Measurements from ENCODE around the gene PRRT2.

- TF ChIP-seq CTCF (IDR thresholded peaks at IDR 0.05; ENCODE audit: insufficient read depth, low read length, poor library complexity, severe bottlenecking) (no peak), EZH2phosphoT487 (conservative IDR thresholded peaks at IDR 0.05; ENCODE audit: low read length) (no peak)
Measured at GRCh38 chr16:29845656-29846055, 33.7 kb downstream of the PRRT2 start.

Measured in SU-DHL-6 (cell line).